ENCODE data around the gene LDLRAD4.

The LDLRAD4 gene

GRCh38 chr18:13587477-13587876, 368.9 kb downstream of the LDLRAD4 start:
- DNase-seq: no peak

- no peak for DNase-seq
Observed at GRCh38 chr18:13587937-13588336, 369.4 kb downstream of the LDLRAD4 start.

- no peak for DNase-seq
Observed at GRCh38 chr18:13589316-13589715, 370.8 kb downstream of the LDLRAD4 start.

- no peak for DNase-seq
Observed at GRCh38 chr18:13589943-13590342, 371.4 kb downstream of the LDLRAD4 start.

- no peak for DNase-seq
Observed at GRCh38 chr18:13592246-13592645, 373.7 kb downstream of the LDLRAD4 start.

- DNase-seq: no peak
Observed at GRCh38 chr18:13594551-13594950, 376.0 kb downstream of the LDLRAD4 start.

GRCh38 chr18:13597068-13597467, 378.5 kb downstream of the LDLRAD4 start:
- no peak for DNase-seq

GRCh38 chr18:13598591-13598990, 380.0 kb downstream of the LDLRAD4 start:
- no peak for DNase-seq

- DNase-seq: no peak
Observed at GRCh38 chr18:13599031-13599430, 380.5 kb downstream of the LDLRAD4 start.

GRCh38 chr18:13603304-13604019, 384.9 kb downstream of the LDLRAD4 start:
- no peak for DNase-seq

GRCh38 chr18:13604786-13605185, 386.2 kb downstream of the LDLRAD4 start:
- no peak for DNase-seq

- no peak for DNase-seq
Observed at GRCh38 chr18:13605477-13605876, 386.9 kb downstream of the LDLRAD4 start.

GRCh38 chr18:13605901-13606300, 387.3 kb downstream of the LDLRAD4 start:
- no peak for DNase-seq

- no peak for DNase-seq
Observed at GRCh38 chr18:13606604-13607254, 388.2 kb downstream of the LDLRAD4 start.

- peak; percentile 28 for DNase-seq
Observed at GRCh38 chr18:13608024-13608562, 389.5 kb downstream of the LDLRAD4 start.

GRCh38 chr18:13608791-13609532, 390.4 kb downstream of the LDLRAD4 start:
- no peak for DNase-seq

- DNase-seq: no peak
Observed at GRCh38 chr18:13610555-13611141, 392.1 kb downstream of the LDLRAD4 start.

- no peak for DNase-seq
Observed at GRCh38 chr18:13611142-13611600, 392.6 kb downstream of the LDLRAD4 start.

- DNase-seq: peak; percentile 56
Observed at GRCh38 chr18:13611601-13612195, 393.1 kb downstream of the LDLRAD4 start.

GRCh38 chr18:13612196-13612997, 393.8 kb downstream of the LDLRAD4 start:
- DNase-seq: peak; percentile 56

- peak; percentile 61 for DNase-seq
Observed at GRCh38 chr18:13613099-13613498, 394.5 kb downstream of the LDLRAD4 start.

Measured in NCI-H526 treated with DMSO at 0.1 percent for 48 hours (cell line).